GM21390 (cell line): ENCODE results near the gene GNPAT.

Experiments
- ATAC-seq: cut with Tn5 transposase; IDR thresholded peaks from one replicate; pipeline ENCODE4 v1.9.1; 2021; ENCODE audit not compliant: unreplicated experiment

The GNPAT gene

GRCh38 chr1:231240883-231241735 lies at the start of gene GNPAT:
TSS of gene GNPAT (plus strand) at chr1:231241212. CDS start at chr1:231241379, 167 bp downstream.
- ATAC-seq = peak; percentile 94

- no peak for ATAC-seq
Measured at GRCh38 chr1:231192620-231193163, 48.3 kb upstream of the GNPAT start.

- ATAC-seq = no peak
Measured at GRCh38 chr1:231193710-231194340, 47.2 kb upstream of the GNPAT start.

GRCh38 chr1:231194476-231194842 lies 46.6 kb upstream of the GNPAT start:
- ATAC-seq = no peak

GRCh38 chr1:231194843-231195516 lies 46.0 kb upstream of the GNPAT start:
- no peak for ATAC-seq

- no peak for ATAC-seq
Measured at GRCh38 chr1:231196307-231196706, 44.7 kb upstream of the GNPAT start.

- no peak for ATAC-seq
Measured at GRCh38 chr1:231196728-231197127, 44.3 kb upstream of the GNPAT start.

GRCh38 chr1:231199868-231200267 lies 41.1 kb upstream of the GNPAT start:
- no peak for ATAC-seq

GRCh38 chr1:231200388-231201031 lies 40.5 kb upstream of the GNPAT start:
- no peak for ATAC-seq

- no peak for ATAC-seq
Measured at GRCh38 chr1:231201375-231201978, 39.5 kb upstream of the GNPAT start.

- no peak for ATAC-seq
Measured at GRCh38 chr1:231201979-231202633, 38.9 kb upstream of the GNPAT start.

- no peak for ATAC-seq
Measured at GRCh38 chr1:231203259-231204057, 37.6 kb upstream of the GNPAT start.

- ATAC-seq = no peak
Measured at GRCh38 chr1:231206856-231207255, 34.2 kb upstream of the GNPAT start.

GRCh38 chr1:231207437-231207836 lies 33.6 kb upstream of the GNPAT start:
- no peak for ATAC-seq

GRCh38 chr1:231208980-231209379 lies 32.0 kb upstream of the GNPAT start:
- no peak for ATAC-seq

- ATAC-seq = no peak
Measured at GRCh38 chr1:231209531-231209930, 31.5 kb upstream of the GNPAT start.

GRCh38 chr1:231210126-231210525 lies 30.9 kb upstream of the GNPAT start:
- ATAC-seq = no peak

GRCh38 chr1:231211005-231211857 lies 29.8 kb upstream of the GNPAT start:
- ATAC-seq = peak; percentile 93
